HEK293 (cell line): ENCODE measurements around the gene EID3.

Source experiments
- CTCF ChIA-PET: fragments of 350-600 bp; formaldehyde crosslinking; extraction: SDS; loops from one replicate; lab custom pipeline; 2021; ENCODE audit warnings: antibody characterized with exemption; lab: Yijun Ruan, JAX
- POLR2A ChIA-PET: fragments of 300-600 bp; formaldehyde crosslinking; extraction: SDS; loops from one replicate; lab custom pipeline; 2020; ENCODE audit warnings: antibody characterized with exemption, inconsistent platforms; lab: Yijun Ruan, JAX
- H3K27ac ChIP-seq: fragments of 200-500 bp; sonication (Bioruptor generic); 2 replicates; pipeline ENCODE4 v1.5.1; 2014; ENCODE audit warnings: low read depth, low read length, control low read depth, inconsistent platforms; ENCODE audit errors: extremely low read depth
- H3K36me3 ChIP-seq, 2 experiments: fragments of 200-500 bp in 1 of 2; sonication (Bioruptor generic) in 1 of 2; 1 replicate in 1 of 2; 2 replicates in 1 of 2; pipeline ENCODE4 v1.5.1; 2014 to 2017; ENCODE audit warnings: inconsistent platforms in 2 of 2, low read length in 2 of 2; ENCODE audit not compliant: control insufficient read depth in 2 of 2, insufficient read depth in 1 of 2
- H3K4me1 ChIP-seq: fragments of 200-500 bp; sonication (Bioruptor generic); 2 replicates; pipeline ENCODE4 v1.5.1; 2014; ENCODE audit warnings: mild to moderate bottlenecking, low read length, inconsistent platforms; ENCODE audit not compliant: control insufficient read depth, insufficient read depth
- H3K4me3 ChIP-seq: 2 replicates; pipeline ENCODE4 v1.5.1; 2011; ENCODE audit warnings: low read depth, mild to moderate bottlenecking, control low read depth, low read length, moderate library complexity
- H3K9me3 ChIP-seq: fragments of 200-500 bp; sonication (Bioruptor generic); 2 replicates; pipeline ENCODE4 v1.5.1; 2014; ENCODE audit warnings: low read depth, low read length, inconsistent platforms; ENCODE audit not compliant: control insufficient read depth, insufficient read depth
- HIC1 ChIP-seq: fragments of 450-650 bp; formaldehyde crosslinking; IDR thresholded peaks from 2 replicates; pipeline ENCODE4 v1.5.1; 2016; ENCODE audit warnings: missing biosample characterization, missing genetic modification characterization
- PATZ1 ChIP-seq: fragments of 450-650 bp; formaldehyde crosslinking; IDR thresholded peaks from 2 replicates; pipeline ENCODE4 v1.5.1; 2016; ENCODE audit warnings: missing biosample characterization, missing genetic modification characterization
- PBX3 ChIP-seq: sonication (generic); formaldehyde crosslinking; IDR thresholded peaks from 2 replicates; pipeline ENCODE4 v1.8.1; 2022; ENCODE audit warnings: mild to moderate bottlenecking, moderate library complexity, missing genetic modification reagents
- RBAK ChIP-seq: fragments of 450-650 bp; formaldehyde crosslinking; IDR thresholded peaks from 2 replicates; pipeline ENCODE4 v1.5.1; 2016; ENCODE audit warnings: missing biosample characterization, missing genetic modification characterization
- YY2 ChIP-seq: fragments of 450-650 bp; formaldehyde crosslinking; IDR thresholded peaks from 2 replicates; pipeline ENCODE4 v1.5.1; 2016; ENCODE audit warnings: missing biosample characterization, missing genetic modification characterization
- ZBTB1 ChIP-seq: fragments of 450-650 bp; formaldehyde crosslinking; IDR thresholded peaks from 2 replicates; pipeline ENCODE4 v1.5.1; 2016; ENCODE audit warnings: missing biosample characterization, missing genetic modification characterization
- ZBTB10 ChIP-seq: fragments of 450-650 bp; formaldehyde crosslinking; IDR thresholded peaks from 2 replicates; pipeline ENCODE4 v1.5.1; 2016; ENCODE audit warnings: missing biosample characterization, missing genetic modification characterization
- ZBTB7A ChIP-seq: fragments of 450-650 bp; formaldehyde crosslinking; IDR thresholded peaks from 2 replicates; pipeline ENCODE4 v1.5.1; 2016; ENCODE audit warnings: low read depth, missing biosample characterization, missing genetic modification characterization
- ZNF112 ChIP-seq: fragments of 450-650 bp; formaldehyde crosslinking; IDR thresholded peaks from 2 replicates; pipeline ENCODE4 v1.5.0; 2017; ENCODE audit warnings: missing biosample characterization, missing genetic modification characterization
- ZNF114 ChIP-seq: fragments of 450-650 bp; formaldehyde crosslinking; IDR thresholded peaks from 2 replicates; pipeline ENCODE4 v1.5.0; 2017; ENCODE audit warnings: missing biosample characterization, missing genetic modification characterization
- ZNF175 ChIP-seq: fragments of 450-650 bp; formaldehyde crosslinking; IDR thresholded peaks from 2 replicates; pipeline ENCODE4 v1.5.1; 2016; ENCODE audit warnings: missing biosample characterization, missing genetic modification characterization
- ZNF19 ChIP-seq: fragments of 450-650 bp; formaldehyde crosslinking; IDR thresholded peaks from 2 replicates; pipeline ENCODE4; 2016; ENCODE audit warnings: missing biosample characterization, missing genetic modification characterization, low read depth
- ZNF274 ChIP-seq, 2 experiments: fragments of 200-500 bp in 1 of 2; fragments of 450-650 bp in 1 of 2; sonication (Bioruptor generic) in 1 of 2; formaldehyde crosslinking in 1 of 2; IDR thresholded peaks; 2 replicates each; pipeline versions ENCODE4 v1.5.1 to v1.6.1; 2014 to 2016; ENCODE audit warnings: borderline replicate concordance in 1 of 2, inconsistent platforms in 1 of 2, low read length in 1 of 2, missing biosample characterization in 1 of 2, missing genetic modification characterization in 1 of 2
- ZNF335 ChIP-seq: fragments of 450-650 bp; formaldehyde crosslinking; conservative IDR thresholded peaks from 2 replicates; pipeline ENCODE4 v1.5.1; 2016; ENCODE audit warnings: missing biosample characterization, missing genetic modification characterization
- ZNF521 ChIP-seq: fragments of 450-650 bp; formaldehyde crosslinking; IDR thresholded peaks from 2 replicates; pipeline ENCODE4 v1.5.1; 2017; ENCODE audit warnings: missing biosample characterization, mild to moderate bottlenecking, missing genetic modification characterization
- ZNF692 ChIP-seq: fragments of 450-650 bp; formaldehyde crosslinking; IDR thresholded peaks from 2 replicates; pipeline ENCODE4 v1.5.1; 2016; ENCODE audit warnings: missing biosample characterization, missing genetic modification characterization
- ZNF701 ChIP-seq: fragments of 450-650 bp; formaldehyde crosslinking; IDR thresholded peaks from 2 replicates; pipeline ENCODE4 v1.5.1; 2016; ENCODE audit warnings: missing biosample characterization, missing genetic modification characterization
- ZSCAN16 ChIP-seq: fragments of 450-650 bp; formaldehyde crosslinking; IDR thresholded peaks from 2 replicates; pipeline ENCODE4 v1.5.1; 2016; ENCODE audit warnings: missing biosample characterization, missing genetic modification characterization
- ZSCAN30 ChIP-seq: fragments of 450-650 bp; IDR thresholded peaks from 2 replicates; pipeline ENCODE4 v1.5.1; 2018; ENCODE audit warnings: missing biosample characterization, mild to moderate bottlenecking, missing genetic modification characterization, moderate library complexity
- ZSCAN5A ChIP-seq: fragments of 450-650 bp; formaldehyde crosslinking; IDR thresholded peaks from 2 replicates; pipeline ENCODE4 v1.5.1; 2016; ENCODE audit warnings: missing biosample characterization, missing genetic modification characterization

EID3 gene

GRCh38 chr12:104352106-104352713 lies 48.7 kb downstream of the EID3 start:
- H3K36me3 ChIP-seq = peaks cover 4 to 67% of the 10 kb centered on the region in 2 experiments; a peak in 2 of 3 replicates
- CTCF ChIA-PET = no interaction called here
- POLR2A ChIA-PET = no interaction called here
- no peaks in the 10 kb centered on the region for H3K4me1 ChIP-seq
- H3K4me3 ChIP-seq = no peak overlapping the region
- no peaks in the 10 kb centered on the region for H3K9me3 ChIP-seq
- no peak overlapping the region for H3K27ac ChIP-seq
- TF ChIP-seq PATZ1 (tag by site-specific recombination) (no peak), ZNF274 (IDR thresholded peaks at IDR 0.05; ENCODE audit: low read length) (no peak), ZNF274 (tag by site-specific recombination; IDR thresholded peaks at IDR 0.05; ENCODE audit: borderline replicate concordance) (no peak), ZBTB7A (tag by site-specific recombination) (no peak), ZBTB1 (tag by site-specific recombination) (no peak), ZNF19 (tag by site-specific recombination) (no peak), ZNF692 (no peak), ZSCAN5A (no peak), ZNF701 (tag by site-specific recombination) (no peak), ZNF112 (no peak)
- TF ChIP-seq, all 188 proteins: peak for 0

- POLR2A ChIA-PET = no interaction called here
- no peak overlapping the region for H3K4me3 ChIP-seq
- no peak for TF ChIP-seq YY2
- TF ChIP-seq ZNF521 = no peak
- TF ChIP-seq ZSCAN30 (tag by site-specific recombination) = no peak
- TF ChIP-seq ZBTB10 = no peak
- no peak for TF ChIP-seq ZSCAN16
- no peak for TF ChIP-seq HIC1
- TF ChIP-seq ZNF114 (tag by site-specific recombination) = no peak
- no peak for TF ChIP-seq ZNF335 (tag by site-specific recombination)
- TF ChIP-seq ZNF175 (tag by site-specific recombination) = no peak
- TF ChIP-seq RBAK = no peak
- TF ChIP-seq PBX3 (CRISPR knock-in tag) = no peak
- peaks cover 4 to 56% of the 10 kb centered on the region in 2 experiments; a peak in 2 of 3 replicates for H3K36me3 ChIP-seq
- CTCF ChIA-PET = interaction anchor here (0.8 to 1.1 kb wide), 2 partner anchors 153 to 176 kb away, joined by 3 read pairs; no protein-coding TSS in a partner anchor
- H3K27ac ChIP-seq = no peak overlapping the region
- no peaks in the 10 kb centered on the region for H3K9me3 ChIP-seq
- H3K4me1 ChIP-seq = no peaks in the 10 kb centered on the region
Observed at GRCh38 chr12:104353012-104353981, 49.8 kb downstream of the EID3 start.
